Fibroblast of lung (primary cell): ENCODE measurements around the gene MOCS3. TPM values are rescaled to one million over a fixed set of nuclear protein-coding genes. Genes with fewer than 3 reads are reported as not detected.

ENCODE experiments used
- DNase-seq, 2 donors: peaks; one replicate each; pipeline versions ENCODE4 v3.0.0 to v3.0.0-alpha.2; 2010; ENCODE audit warnings: low read depth in 2 of 2
- H2AFZ ChIP-seq: 2 replicates; pipeline ENCODE4 v1.5.1; 2012; ENCODE audit warnings: low read length, control low read depth, inconsistent platforms
- H3K27ac ChIP-seq: 2 replicates; pipeline ENCODE4 v1.5.1; 2011; ENCODE audit warnings: low read length, control low read depth; ENCODE audit not compliant: insufficient read depth
- H3K27me3 ChIP-seq: 2 replicates; pipeline ENCODE4 v1.5.1; 2011; ENCODE audit warnings: mild to moderate bottlenecking, low read length; ENCODE audit not compliant: control insufficient read depth, insufficient read depth
- H3K36me3 ChIP-seq: 2 replicates; pipeline ENCODE4 v1.5.1; 2011; ENCODE audit warnings: low read length; ENCODE audit not compliant: control insufficient read depth, insufficient read depth
- H3K4me1 ChIP-seq: 2 replicates; pipeline ENCODE4 v1.5.1; 2011; ENCODE audit warnings: low read length; ENCODE audit not compliant: control insufficient read depth, insufficient read depth; ENCODE audit errors: extremely low read depth
- H3K4me2 ChIP-seq: 2 replicates; pipeline ENCODE4 v1.5.1; 2011; ENCODE audit warnings: low read length, control low read depth; ENCODE audit not compliant: insufficient read depth; ENCODE audit errors: extremely low read depth
- H3K4me3 ChIP-seq, 4 experiments: fragments of 200-600 bp in 1 of 4; sonication (generic) in 1 of 4; replicated peaks in 1 of 4; 2 replicates each; pipeline ENCODE4 v1.5.1; 2011 to 2016; ENCODE audit warnings: low read length in 4 of 4, low read depth in 3 of 4, mild to moderate bottlenecking in 3 of 4, control low read depth in 2 of 4, inconsistent platforms in 1 of 4, mixed read lengths in 1 of 4; ENCODE audit not compliant: insufficient read depth in 1 of 4; ENCODE audit errors: control extremely low read depth in 1 of 4
- H3K79me2 ChIP-seq: 2 replicates; pipeline ENCODE4 v1.5.1; 2012; ENCODE audit warnings: mild to moderate bottlenecking, low read length, inconsistent platforms; ENCODE audit not compliant: control insufficient read depth, insufficient read depth
- H3K9ac ChIP-seq: 2 replicates; pipeline ENCODE4 v1.5.1; 2011; ENCODE audit warnings: mild to moderate bottlenecking, low read length, control low read depth; ENCODE audit not compliant: insufficient read depth
- H3K9me3 ChIP-seq: 2 replicates; pipeline ENCODE4 v1.5.1; 2012; ENCODE audit warnings: low read depth, low read length; ENCODE audit not compliant: control insufficient read depth, insufficient read depth
- H4K20me1 ChIP-seq: 2 replicates; pipeline ENCODE4 v1.5.1; 2011; ENCODE audit warnings: low read length; ENCODE audit not compliant: control insufficient read depth, insufficient read depth; ENCODE audit errors: extremely low read depth
- EZH2 ChIP-seq: IDR thresholded peaks from 2 replicates; pipeline ENCODE4 v1.5.1; 2012; ENCODE audit warnings: low read length, control low read depth, mild to moderate bottlenecking; ENCODE audit errors: missing control alignments
- polyA plus RNA-seq, 2 donors: library from polyadenylated mRNA; depleted of rRNA in 1 of 2; stranded (reverse) in 1 of 2; unstranded in 1 of 2; fragments of >200 nt; gene quantifications; 2 replicates each; pipeline ENCODE4 v1.2.1, GENCODE V29; 2011 to 2012; ENCODE audit warnings: missing spikeins in 1 of 2
- total RNA-seq: library from RNA; depleted of rRNA; stranded (reverse); fragments of >200 nt; gene quantifications from 2 replicates; pipeline ENCODE4 v1.2.1, GENCODE V29; 2014
- TF ChIP-seq, protein P1 (sequence below), 2 donors: IDR thresholded peaks in 1 of 2; conservative IDR thresholded peaks in 1 of 2; 1 replicate in 1 of 2; 2 replicates in 1 of 2; pipeline ENCODE4 v1.5.1; 2011 to 2012; ENCODE audit warnings: low read length in 2 of 2, control low read depth in 1 of 2, inconsistent platforms in 1 of 2, low read depth in 1 of 2, mild to moderate bottlenecking in 1 of 2

MOCS3 gene
- total and polyA plus RNA-seq, 2 donors (not counting 1 experiment from before 2014, with no cell fraction given), result 3.7 to 10.1 TPM

- Histone ChIP-seq H3K4me1 (no peaks in the 10 kb centered on the region), H3K36me3 (no peaks in the 10 kb centered on the region), H3K9me3 (no peaks in the 10 kb centered on the region), H3K4me3 (no peak overlapping the region), H3K79me2 (no peaks in the 10 kb centered on the region), H3K9ac (no peak overlapping the region), H3K27me3 (peaks cover 2% of the 10 kb centered on the region), H3K27ac (no peak overlapping the region), H3K4me2 (no peak overlapping the region), H2AFZ (no peak overlapping the region), H4K20me1 (no peaks in the 10 kb centered on the region)
- no peak for DNase-seq
- no peak for TF ChIP-seq EZH2
- TF ChIP-seq, protein P1, sequence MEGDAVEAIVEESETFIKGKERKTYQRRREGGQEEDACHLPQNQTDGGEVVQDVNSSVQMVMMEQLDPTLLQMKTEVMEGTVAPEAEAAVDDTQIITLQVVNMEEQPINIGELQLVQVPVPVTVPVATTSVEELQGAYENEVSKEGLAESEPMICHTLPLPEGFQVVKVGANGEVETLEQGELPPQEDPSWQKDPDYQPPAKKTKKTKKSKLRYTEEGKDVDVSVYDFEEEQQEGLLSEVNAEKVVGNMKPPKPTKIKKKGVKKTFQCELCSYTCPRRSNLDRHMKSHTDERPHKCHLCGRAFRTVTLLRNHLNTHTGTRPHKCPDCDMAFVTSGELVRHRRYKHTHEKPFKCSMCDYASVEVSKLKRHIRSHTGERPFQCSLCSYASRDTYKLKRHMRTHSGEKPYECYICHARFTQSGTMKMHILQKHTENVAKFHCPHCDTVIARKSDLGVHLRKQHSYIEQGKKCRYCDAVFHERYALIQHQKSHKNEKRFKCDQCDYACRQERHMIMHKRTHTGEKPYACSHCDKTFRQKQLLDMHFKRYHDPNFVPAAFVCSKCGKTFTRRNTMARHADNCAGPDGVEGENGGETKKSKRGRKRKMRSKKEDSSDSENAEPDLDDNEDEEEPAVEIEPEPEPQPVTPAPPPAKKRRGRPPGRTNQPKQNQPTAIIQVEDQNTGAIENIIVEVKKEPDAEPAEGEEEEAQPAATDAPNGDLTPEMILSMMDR (conservative IDR thresholded peaks at IDR 0.05 in 1 of 2, IDR thresholded peaks at IDR 0.05 in 1 of 2; ENCODE audit: low read depth in 1 of 2, low read length in 2 of 2), result no peak
These were observed 45.1 kb downstream of the MOCS3 start for GRCh38 chr20:51003753-51004152.

- no peak for DNase-seq
- H3K9me3 ChIP-seq, result no peaks in the 10 kb centered on the region
- H3K79me2 ChIP-seq, result no peaks in the 10 kb centered on the region
- H3K4me1 ChIP-seq, result no peaks in the 10 kb centered on the region
- H3K27ac ChIP-seq, result no peak overlapping the region
- no peak overlapping the region for H3K4me2 ChIP-seq
- TF ChIP-seq, protein P1 (conservative IDR thresholded peaks at IDR 0.05 in 1 of 2, IDR thresholded peaks at IDR 0.05 in 1 of 2; ENCODE audit: low read depth in 1 of 2, low read length in 2 of 2), result no peak
- no peak for TF ChIP-seq EZH2
- H4K20me1 ChIP-seq, result no peaks in the 10 kb centered on the region
- H3K36me3 ChIP-seq, result no peaks in the 10 kb centered on the region
- peaks cover 2% of the 10 kb centered on the region for H3K27me3 ChIP-seq
- no peak overlapping the region for H3K9ac ChIP-seq
- no peak overlapping the region for H2AFZ ChIP-seq
- H3K4me3 ChIP-seq, result no peak overlapping the region
These were observed 45.7 kb downstream of the MOCS3 start for GRCh38 chr20:51004305-51004727.

DNA sequence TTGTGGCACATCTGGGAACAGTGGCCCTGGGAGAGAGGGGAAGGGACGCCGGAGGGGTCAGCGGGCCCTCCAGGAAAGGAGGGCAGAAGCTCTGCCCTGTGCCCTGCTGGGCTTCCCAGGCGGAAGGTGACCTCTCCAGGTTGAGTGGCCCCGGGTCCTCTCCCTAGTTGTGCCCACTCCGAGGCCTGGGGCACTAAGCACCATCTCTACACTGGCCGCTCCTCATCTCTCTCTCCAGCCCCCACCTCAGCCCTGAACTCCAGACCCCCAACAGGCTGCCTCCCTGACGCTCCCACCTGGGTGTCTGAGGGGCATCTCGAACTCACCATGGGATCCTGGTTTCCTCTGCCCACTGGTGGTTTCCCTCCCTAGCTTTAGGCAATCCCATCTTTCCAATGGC is 46.2 kb downstream of the MOCS3 start:
- TF ChIP-seq EZH2, result no peak
- TF ChIP-seq, protein P1 (conservative IDR thresholded peaks at IDR 0.05 in 1 of 2, IDR thresholded peaks at IDR 0.05 in 1 of 2; ENCODE audit: low read depth in 1 of 2, low read length in 2 of 2), result no peak
- peaks cover 2% of the 10 kb centered on the region for H3K27me3 ChIP-seq
- no peaks in the 10 kb centered on the region for H3K9me3 ChIP-seq
- no peak overlapping the region for H3K9ac ChIP-seq
- no peaks in the 10 kb centered on the region for H4K20me1 ChIP-seq
- H3K4me3 ChIP-seq, result no peak overlapping the region
- H3K4me1 ChIP-seq, result no peaks in the 10 kb centered on the region
- H3K4me2 ChIP-seq, result no peak overlapping the region
- no peaks in the 10 kb centered on the region for H3K79me2 ChIP-seq
- no peaks in the 10 kb centered on the region for H3K36me3 ChIP-seq
- H3K27ac ChIP-seq, result no peak overlapping the region
- no peak for DNase-seq
- H2AFZ ChIP-seq, result no peak overlapping the region
